Measurements from ENCODE around the gene SHISAL1. TPM values are rescaled to one million over a fixed set of nuclear protein-coding genes. Genes with fewer than 3 reads are reported as not detected.

The SHISAL1 gene
- total RNA-seq, 1 donor from 2014 or later, result 7.6 TPM

- TF ChIP-seq CTCF (IDR thresholded peaks at IDR 0.05), result no peak
- TF ChIP-seq POLR2AphosphoS5 (IDR thresholded peaks at IDR 0.05; ENCODE audit: insufficient read depth in 1 of 2, low read depth in 1 of 2), result no peak
- TF ChIP-seq POLR2A (IDR thresholded peaks at IDR 0.05), result no peak
- H3K36me3 ChIP-seq, result no peaks in the 10 kb centered on the region
- H3K9me3 ChIP-seq, result no peaks in the 10 kb centered on the region
- H3K4me3 ChIP-seq, result no peak overlapping the region
- no peaks in the 10 kb centered on the region for H3K27me3 ChIP-seq
- peaks cover 17% of the 10 kb centered on the region for H3K4me1 ChIP-seq
- peak; percentile 14 to 64 for DNase-seq (ENCODE audit: extremely low spot score in 2 of 2)
- H3K27ac ChIP-seq, result peak overlapping the region; percentile 62
- intact Hi-C loops (cut with DNase I), result no loop called here
Observed at GRCh38 chr22:44212936-44213335, 99.8 kb downstream of the SHISAL1 start.

- H3K4me3 ChIP-seq, result no peak overlapping the region
- TF ChIP-seq POLR2A (IDR thresholded peaks at IDR 0.05) (no peak), CTCF (IDR thresholded peaks at IDR 0.05) (no peak), POLR2AphosphoS5 (IDR thresholded peaks at IDR 0.05; ENCODE audit: insufficient read depth in 1 of 2, low read depth in 1 of 2) (peak in 1 of 2 donors; percentile 29)
- peak; percentile 34 to 79 for DNase-seq (ENCODE audit: extremely low spot score in 2 of 2)
- H3K4me1 ChIP-seq, result peaks cover 17% of the 10 kb centered on the region
- intact Hi-C loops (cut with DNase I), result no loop called here
- H3K27me3 ChIP-seq, result no peaks in the 10 kb centered on the region
- H3K36me3 ChIP-seq, result no peaks in the 10 kb centered on the region
- H3K9me3 ChIP-seq, result no peaks in the 10 kb centered on the region
- peak overlapping the region; percentile 69 for H3K27ac ChIP-seq
Observed at GRCh38 chr22:44211946-44212930, 100.5 kb downstream of the SHISAL1 start.

DNA sequence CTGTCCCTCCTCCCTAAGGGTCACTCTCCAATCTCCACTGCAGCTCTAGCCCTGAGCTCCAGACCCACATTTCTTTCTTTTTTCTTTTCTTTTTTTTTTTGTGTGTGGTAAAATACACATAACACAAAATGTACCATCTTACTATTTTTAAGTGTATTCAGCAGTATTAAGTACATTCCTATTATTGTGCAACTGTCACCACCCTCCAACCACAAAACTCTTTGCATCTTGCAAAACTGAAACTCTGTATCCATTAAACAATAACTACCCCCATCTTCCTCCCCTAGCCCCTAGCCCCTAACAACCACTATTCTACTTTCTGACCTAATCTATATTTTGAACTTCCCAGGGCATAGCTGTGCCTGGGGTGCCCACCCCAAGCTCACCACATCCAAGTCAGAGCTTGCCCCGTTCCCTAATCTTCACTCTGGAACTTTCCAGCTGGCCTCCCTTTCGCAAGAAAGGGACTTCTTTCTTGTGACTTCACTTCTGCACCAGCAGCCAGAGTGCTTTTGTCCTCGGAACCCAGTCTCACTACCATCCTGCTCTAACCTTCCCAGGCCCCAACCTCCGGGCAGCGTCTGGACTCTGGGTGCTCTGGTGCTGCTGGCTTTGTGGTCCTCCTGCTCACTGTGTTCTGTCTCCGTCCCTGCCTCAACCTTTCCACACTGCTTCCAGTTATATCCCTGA is 101.3 kb downstream of the SHISAL1 start:
- no peak overlapping the region for H3K4me3 ChIP-seq
- intact Hi-C loops (cut with DNase I), result no loop called here
- H3K4me1 ChIP-seq, result peaks cover 17% of the 10 kb centered on the region
- TF ChIP-seq POLR2A (IDR thresholded peaks at IDR 0.05), result no peak
- no peak for TF ChIP-seq POLR2AphosphoS5 (IDR thresholded peaks at IDR 0.05; ENCODE audit: insufficient read depth in 1 of 2, low read depth in 1 of 2)
- TF ChIP-seq CTCF (IDR thresholded peaks at IDR 0.05), result no peak
- H3K36me3 ChIP-seq, result no peaks in the 10 kb centered on the region
- DNase-seq (ENCODE audit: extremely low spot score in 2 of 2), result peak in 1 of 2 donors; percentile 93
- H3K9me3 ChIP-seq, result no peaks in the 10 kb centered on the region
- H3K27ac ChIP-seq, result peak overlapping the region; percentile 69
- H3K27me3 ChIP-seq, result no peaks in the 10 kb centered on the region

- no peaks in the 10 kb centered on the region for H3K36me3 ChIP-seq
- no peak overlapping the region for H3K27ac ChIP-seq
- no peak for DNase-seq (ENCODE audit: extremely low spot score in 2 of 2)
- no peaks in the 10 kb centered on the region for H3K9me3 ChIP-seq
- TF ChIP-seq POLR2A (IDR thresholded peaks at IDR 0.05) (no peak), POLR2AphosphoS5 (IDR thresholded peaks at IDR 0.05; ENCODE audit: insufficient read depth in 1 of 2, low read depth in 1 of 2) (no peak), CTCF (IDR thresholded peaks at IDR 0.05) (no peak)
- peaks cover 17% of the 10 kb centered on the region for H3K4me1 ChIP-seq
- no peak overlapping the region for H3K4me3 ChIP-seq
- intact Hi-C loops (cut with DNase I), result no loop called here
- no peaks in the 10 kb centered on the region for H3K27me3 ChIP-seq
Observed at GRCh38 chr22:44210722-44211121, 102.0 kb downstream of the SHISAL1 start.
